ENCODE results near the gene SCGB1C2.

DNA sequence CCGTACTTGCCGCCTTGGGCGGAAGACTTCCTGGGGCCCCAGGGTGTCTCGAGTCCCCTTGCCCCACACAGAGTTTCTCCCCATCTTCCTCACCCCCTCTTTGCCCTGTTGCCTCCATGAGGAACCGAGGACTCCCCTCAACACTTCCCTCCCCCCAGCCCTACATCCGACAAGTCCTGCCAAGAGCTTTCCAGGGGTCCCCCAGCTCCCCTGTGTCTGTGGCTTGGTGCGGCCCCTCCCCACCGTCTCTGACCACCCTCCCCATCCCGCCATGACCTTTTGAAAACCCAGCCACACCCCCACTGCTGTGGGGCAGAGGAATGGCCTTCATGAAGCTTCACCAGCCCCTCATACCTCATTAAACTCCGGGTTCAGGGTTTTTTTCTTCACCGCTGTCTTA, 11.4 kb downstream of the SCGB1C2 start:
- TF ChIP-seq CTCF (IDR thresholded peaks at IDR 0.05) (no peak), POLR2A (IDR thresholded peaks at IDR 0.05) (no peak), EP300 (IDR thresholded peaks at IDR 0.05) (no peak), POLR2AphosphoS5 (IDR thresholded peaks at IDR 0.05) (no peak)
